Upper lobe of left lung (tissue), 6 donors: ENCODE measurements around the gene VSTM4. TPM values are rescaled to one million over a fixed set of nuclear protein-coding genes. Genes with fewer than 3 reads are reported as not detected.

Experiments used
- ATAC-seq, 2 donors: fragments of 200-7000 bp; cut with Tn5 transposase; one replicate each; pipeline ENCODE4 v1.9.1; 2022; ENCODE audit warnings: mild to moderate bottlenecking in 2 of 2, moderate library complexity in 2 of 2; ENCODE audit not compliant: low FRiP score in 2 of 2
- DNase-seq, 2 donors: peaks; one replicate each; pipeline ENCODE4 v3.0.0-alpha.2; 2019 to 2020
- H3K27ac ChIP-seq, 4 donors: fragments of 200-600 bp; sonication (generic); one replicate each; pipeline ENCODE4 v1.5.1; 2016 to 2019
- H3K27me3 ChIP-seq, 4 donors: fragments of 200-600 bp; sonication (generic); one replicate each; pipeline ENCODE4 v1.5.1; 2017 to 2019
- H3K36me3 ChIP-seq, 4 donors: fragments of 200-600 bp; sonication (generic); one replicate each; pipeline ENCODE4 v1.5.1; 2016 to 2019
- H3K4me1 ChIP-seq, 4 donors: fragments of 200-600 bp; sonication (generic); one replicate each; pipeline ENCODE4 v1.5.1; 2018 to 2019
- H3K4me3 ChIP-seq, 4 donors: fragments of 200-600 bp; sonication (generic); one replicate each; pipeline ENCODE4 v1.5.1; 2017 to 2019; ENCODE audit warnings: mild to moderate bottlenecking in 2 of 4, moderate library complexity in 1 of 4
- H3K9me3 ChIP-seq, 4 donors: fragments of 200-600 bp; sonication (generic); one replicate each; pipeline ENCODE4 v1.5.1; 2018 to 2019
- EP300 ChIP-seq, 4 donors: sonication (generic); formaldehyde crosslinking; IDR thresholded peaks; one replicate each; pipeline ENCODE4 v1.5.1; 2017; ENCODE audit warnings: antibody characterized with exemption in 4 of 4, control low read depth in 2 of 4
- POLR2A ChIP-seq, 4 donors: fragments of 450-650 bp; IDR thresholded peaks; one replicate each; pipeline ENCODE4 v1.5.1; 2016 to 2017; ENCODE audit warnings: antibody characterized with exemption in 4 of 4, mild to moderate bottlenecking in 2 of 4
- POLR2AphosphoS5 ChIP-seq, 2 donors: sonication (generic); formaldehyde crosslinking; IDR thresholded peaks; one replicate each; pipeline ENCODE4 v1.5.1; 2017; ENCODE audit warnings: antibody characterized with exemption in 2 of 2
- WGBS, 2 donors: methylation state at CpG; one replicate each; pipeline ENCODE4 v1.1.5; 2017 to 2018; 5-methylcytosine and 5-hydroxymethylcytosine counted together
- total RNA-seq, 6 donors: library from RNA; depleted of rRNA in 4 of 6; stranded (reverse); fragments of >200 nt in 4 of 6; gene quantifications; one replicate each; pipeline versions ENCODE4 v1.1.0 to v1.2.1, GENCODE V29; 2016 to 2021
- TF ChIP-seq, protein P1 (sequence below), 6 experiments: fragments of 450-650 bp in 4 of 6; fragments of 200-600 bp in 2 of 6; sonication (generic) in 2 of 6; IDR thresholded peaks; one replicate each; pipeline ENCODE4 v1.5.1; 2016 to 2019; ENCODE audit warnings: antibody characterized with exemption in 6 of 6
- donor health status: DM: no; HTN: no; CAD: no; lungs with moderate emphysema.
- donor health status: DM: no; HTN: yes; CAD: no; lungs with severe emphysema.

VSTM4 gene
- total RNA-seq, 6 donors from 2014 or later, result 8.5 to 24.3 (median 13.2) TPM

DNA sequence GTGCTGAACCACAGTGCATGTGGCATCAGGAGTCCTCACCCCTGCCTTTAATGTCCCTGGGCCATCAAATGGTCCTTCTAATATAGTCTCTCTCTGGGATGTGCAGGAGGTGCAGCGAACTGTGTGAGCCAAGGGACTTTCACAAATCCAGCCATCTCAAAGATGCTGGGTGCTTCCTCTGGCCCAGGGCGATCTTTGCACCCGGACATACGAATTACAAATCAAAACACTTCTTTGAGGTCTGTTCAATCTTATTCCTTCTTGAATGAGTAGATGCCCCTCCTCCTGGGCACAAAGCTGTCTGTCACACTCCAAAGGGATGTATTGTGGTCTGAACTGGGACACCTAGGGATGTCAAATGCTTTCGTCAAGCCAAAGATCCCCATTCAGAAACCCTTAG lies 60.6 kb downstream of the VSTM4 start:
- Histone ChIP-seq H3K36me3 (no peaks in the 10 kb centered on the region), H3K4me1 (peaks cover 0 to 4% (median 0%) of the 10 kb centered on the region in 4 donors), H3K27me3 (no peaks in the 10 kb centered on the region), H3K4me3 (no peak overlapping the region), H3K27ac (no peak overlapping the region), H3K9me3 (no peaks in the 10 kb centered on the region)
- 87 to 100% methylated on average over 5 of the region's 5 CpGs for WGBS, 2 donors
- ATAC-seq (no peak), DNase-seq (no peak)
- TF ChIP-seq, protein P1, sequence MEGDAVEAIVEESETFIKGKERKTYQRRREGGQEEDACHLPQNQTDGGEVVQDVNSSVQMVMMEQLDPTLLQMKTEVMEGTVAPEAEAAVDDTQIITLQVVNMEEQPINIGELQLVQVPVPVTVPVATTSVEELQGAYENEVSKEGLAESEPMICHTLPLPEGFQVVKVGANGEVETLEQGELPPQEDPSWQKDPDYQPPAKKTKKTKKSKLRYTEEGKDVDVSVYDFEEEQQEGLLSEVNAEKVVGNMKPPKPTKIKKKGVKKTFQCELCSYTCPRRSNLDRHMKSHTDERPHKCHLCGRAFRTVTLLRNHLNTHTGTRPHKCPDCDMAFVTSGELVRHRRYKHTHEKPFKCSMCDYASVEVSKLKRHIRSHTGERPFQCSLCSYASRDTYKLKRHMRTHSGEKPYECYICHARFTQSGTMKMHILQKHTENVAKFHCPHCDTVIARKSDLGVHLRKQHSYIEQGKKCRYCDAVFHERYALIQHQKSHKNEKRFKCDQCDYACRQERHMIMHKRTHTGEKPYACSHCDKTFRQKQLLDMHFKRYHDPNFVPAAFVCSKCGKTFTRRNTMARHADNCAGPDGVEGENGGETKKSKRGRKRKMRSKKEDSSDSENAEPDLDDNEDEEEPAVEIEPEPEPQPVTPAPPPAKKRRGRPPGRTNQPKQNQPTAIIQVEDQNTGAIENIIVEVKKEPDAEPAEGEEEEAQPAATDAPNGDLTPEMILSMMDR (IDR thresholded peaks at IDR 0.05), result no peak

DNA sequence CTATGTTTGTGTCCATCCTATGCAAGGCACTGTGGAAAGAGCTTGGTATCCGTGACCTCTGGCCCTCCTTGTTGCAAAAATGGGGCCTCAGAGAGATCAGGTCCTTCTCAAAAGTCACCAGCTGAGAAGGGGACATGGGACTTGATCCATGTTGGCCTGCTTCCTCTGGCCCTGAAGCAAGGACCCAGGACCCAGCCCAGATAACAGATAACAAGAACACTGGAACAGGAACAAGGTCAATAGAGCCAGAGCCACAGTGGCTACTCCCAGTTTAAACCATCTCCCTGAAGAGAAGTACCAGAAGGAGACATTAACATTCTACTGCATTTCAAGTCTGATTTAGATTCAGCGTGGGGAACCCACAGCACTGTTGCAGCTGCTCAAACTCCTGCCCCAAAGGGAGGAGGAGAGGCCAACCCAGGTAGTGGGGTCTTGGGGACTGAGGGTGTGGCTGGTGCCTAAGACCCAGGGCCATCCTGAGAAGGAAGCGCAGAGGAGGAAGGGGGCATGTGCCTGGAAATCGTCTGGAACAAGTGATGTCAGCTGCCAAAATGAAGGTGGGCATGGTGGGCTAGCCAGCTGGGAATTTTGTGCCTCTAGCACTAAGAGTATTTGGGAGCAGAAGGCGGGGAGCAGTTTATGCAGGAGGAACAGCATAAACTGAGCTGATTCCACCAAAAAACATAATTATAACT lies 61.2 kb downstream of the VSTM4 start:
- no peak for DNase-seq
- Histone ChIP-seq H3K4me3 (no peak overlapping the region), H3K27ac (no peak overlapping the region), H3K9me3 (no peaks in the 10 kb centered on the region), H3K36me3 (no peaks in the 10 kb centered on the region), H3K27me3 (no peaks in the 10 kb centered on the region), H3K4me1 (peaks cover 0 to 4% (median 0%) of the 10 kb centered on the region in 4 donors)
- WGBS, 2 donors, result 85 to 91% methylated on average over 4 to 5 of the region's 5 CpGs
- no peak for TF ChIP-seq POLR2A (IDR thresholded peaks at IDR 0.05)
- ATAC-seq, result no peak

DNA sequence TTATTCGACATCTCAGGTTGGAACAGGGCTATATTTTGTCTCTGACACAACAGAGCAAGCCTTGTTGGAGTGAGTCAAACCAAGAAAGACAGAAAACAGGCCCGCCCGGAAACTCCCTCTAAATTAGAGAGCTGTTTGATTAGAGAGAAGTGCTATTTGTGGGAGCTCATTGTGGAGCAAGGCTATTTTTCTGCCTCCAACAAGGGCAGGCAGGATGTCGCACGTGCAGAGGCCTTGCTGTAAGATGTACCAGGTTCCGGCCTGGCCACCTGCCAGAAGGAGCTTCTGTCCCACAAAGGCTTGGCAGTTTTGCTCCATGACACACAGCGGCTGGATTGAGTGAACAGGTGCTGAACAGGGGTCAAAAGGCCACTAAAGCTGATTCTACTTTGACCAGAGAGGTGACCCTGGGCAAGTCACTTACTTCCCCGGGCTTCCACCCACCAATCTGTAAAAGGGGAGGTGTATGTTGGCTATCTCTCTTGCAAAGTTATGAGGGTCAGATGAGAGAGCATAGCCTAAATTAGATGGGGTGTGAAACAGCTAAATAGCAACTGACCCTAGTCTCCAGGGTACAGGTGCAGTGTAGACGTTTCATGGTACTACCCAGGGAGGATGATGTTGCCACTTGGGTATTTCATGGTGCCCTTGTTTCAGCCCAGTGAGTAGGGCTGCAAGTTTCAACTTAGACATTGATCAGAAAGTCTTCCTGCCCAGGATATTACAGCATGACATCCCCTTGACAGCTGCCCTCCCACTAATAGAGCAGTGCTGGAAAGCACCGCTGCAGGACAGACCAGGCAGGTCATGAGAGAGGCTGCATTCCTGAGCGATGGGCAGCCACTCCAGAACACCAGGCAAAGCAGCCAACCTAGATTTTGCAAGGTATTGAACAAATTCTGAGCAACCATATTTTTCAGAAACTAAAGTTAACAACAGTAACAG lies 62.0 kb downstream of the VSTM4 start:
- Histone ChIP-seq H3K4me3 (no peak overlapping the region), H3K27me3 (no peaks in the 10 kb centered on the region), H3K36me3 (no peaks in the 10 kb centered on the region), H3K27ac (no peak overlapping the region), H3K4me1 (no peaks in the 10 kb centered on the region), H3K9me3 (no peaks in the 10 kb centered on the region)
- ATAC-seq (no peak), DNase-seq (peak in 1 of 2 donors; percentile 23)
- no peak for TF ChIP-seq POLR2A (IDR thresholded peaks at IDR 0.05)
- TF ChIP-seq, protein P1 (IDR thresholded peaks at IDR 0.05), result no peak
- TF ChIP-seq EP300 (IDR thresholded peaks at IDR 0.05), result no peak
- no peak for TF ChIP-seq POLR2AphosphoS5 (IDR thresholded peaks at IDR 0.05)
- whole genome bisulfite sequencing, 2 donors, result 60 to 70% methylated on average over 11 of the region's 11 CpGs

DNA sequence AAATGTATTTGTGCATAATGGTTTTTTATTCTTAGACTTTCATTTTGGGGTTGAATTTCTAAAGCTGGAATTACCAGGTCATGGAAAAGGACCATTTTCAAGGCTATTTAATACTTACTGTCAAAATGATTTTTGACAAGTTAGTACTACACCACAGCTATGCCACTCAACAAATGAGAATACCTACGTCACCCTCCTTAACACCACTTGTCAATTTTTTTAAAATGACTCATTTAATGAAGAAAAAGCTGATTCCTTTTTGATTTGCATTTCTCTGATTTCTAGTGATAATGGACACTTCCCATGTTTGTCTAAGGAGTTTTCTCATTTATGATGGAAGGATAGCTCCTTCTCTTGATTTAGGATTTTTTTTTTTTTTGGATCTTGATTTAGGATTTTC lies 63.3 kb downstream of the VSTM4 start:
- WGBS, 2 donors, result 87 to 97% methylated on average over 1 of the region's 1 CpG
- H3K9me3 ChIP-seq, result no peaks in the 10 kb centered on the region
- ATAC-seq, result no peak
- no peaks in the 10 kb centered on the region for H3K36me3 ChIP-seq
- H3K4me1 ChIP-seq, result no peaks in the 10 kb centered on the region
- H3K27ac ChIP-seq, result no peak overlapping the region
- H3K4me3 ChIP-seq, result no peak overlapping the region
- DNase-seq, result no peak
- TF ChIP-seq POLR2AphosphoS5 (IDR thresholded peaks at IDR 0.05) (no peak), POLR2A (IDR thresholded peaks at IDR 0.05) (no peak), EP300 (IDR thresholded peaks at IDR 0.05) (no peak)
- TF ChIP-seq, protein P1 (IDR thresholded peaks at IDR 0.05), result no peak
- H3K27me3 ChIP-seq, result no peaks in the 10 kb centered on the region

DNA sequence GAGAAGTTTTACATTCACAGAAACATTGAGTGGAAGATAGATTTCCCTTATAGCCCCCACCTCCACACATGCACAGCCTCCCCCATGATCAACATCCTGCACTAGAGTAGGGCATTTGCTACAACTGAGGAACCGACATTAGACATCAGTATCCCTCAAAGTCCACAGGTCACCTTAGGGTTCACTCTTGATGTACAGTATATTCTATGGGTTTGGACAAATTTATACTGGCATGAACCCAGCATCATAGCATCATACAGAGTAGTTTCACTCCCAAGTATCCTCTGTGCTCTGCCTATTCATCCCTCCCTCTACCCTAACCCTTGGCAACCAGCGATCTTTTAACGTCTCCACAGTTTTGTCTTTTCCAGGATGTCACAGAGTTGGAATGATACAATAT lies 64.4 kb downstream of the VSTM4 start:
- WGBS, 2 donors, result 71 to 81% methylated on average over 3 of the region's 3 CpGs
- H3K4me3 ChIP-seq, result no peak overlapping the region
- no peak overlapping the region for H3K27ac ChIP-seq
- ATAC-seq (no peak), DNase-seq (no peak)
- TF ChIP-seq EP300 (IDR thresholded peaks at IDR 0.05) (no peak), POLR2A (IDR thresholded peaks at IDR 0.05) (no peak), POLR2AphosphoS5 (IDR thresholded peaks at IDR 0.05) (no peak)
- TF ChIP-seq, protein P1 (IDR thresholded peaks at IDR 0.05), result no peak
- H3K27me3 ChIP-seq, result no peaks in the 10 kb centered on the region
- H3K4me1 ChIP-seq, result no peaks in the 10 kb centered on the region
- H3K36me3 ChIP-seq, result no peaks in the 10 kb centered on the region
- no peaks in the 10 kb centered on the region for H3K9me3 ChIP-seq
